Stomach (tissue), 4 donors: ENCODE measurements around the gene MIA3.
"Not testable (repeated sequence)": the region's sequence is repeated elsewhere in the genome, so short reads cannot be mapped to it uniquely, and the experiment has no call there.

ENCODE experiments used
- CTCF ChIP-seq, 7 experiments: fragments of 450-650 bp in 4 of 7; fragments of 200-600 bp in 3 of 7; sonication (generic) in 3 of 7; IDR thresholded peaks; one replicate each; pipeline ENCODE4 v1.5.1; 2016 to 2019; ENCODE audit warnings: antibody characterized with exemption in 7 of 7, control low read depth in 2 of 7, mild to moderate bottlenecking in 1 of 7
- POLR2A ChIP-seq, 4 donors: fragments of 450-650 bp; IDR thresholded peaks; one replicate each; pipeline ENCODE4 v1.6.1; 2016; ENCODE audit warnings: antibody characterized with exemption in 4 of 4, control low read depth in 2 of 4, mild to moderate bottlenecking in 1 of 4, moderate library complexity in 1 of 4

- TF ChIP-seq CTCF, POLR2A (IDR thresholded peaks at IDR 0.05): not testable (repeated sequence)
Measured at GRCh38 chr1:222609111-222609510, 8.8 kb upstream of the MIA3 start.
